ENCODE measurements around the gene PUS10.
"Not testable (repeated sequence)": the region's sequence is repeated elsewhere in the genome, so short reads cannot be mapped to it uniquely, and the experiment has no call there.

The PUS10 gene

GRCh38 chr2:61011678-61012077 is 6.4 kb downstream of the PUS10 start:
- no peak for DNase-seq (ENCODE audit: low spot score)

GRCh38 chr2:61009355-61009754 is 8.7 kb downstream of the PUS10 start:
- DNase-seq (ENCODE audit: low spot score): no peak

- no peak for DNase-seq (ENCODE audit: low spot score)
These were observed 11.5 kb downstream of the PUS10 start for GRCh38 chr2:61006486-61007105.

GRCh38 chr2:61005736-61006135 is 12.3 kb downstream of the PUS10 start:
- DNase-seq (ENCODE audit: low spot score): no peak

- DNase-seq (ENCODE audit: low spot score): no peak
These were observed 19.2 kb downstream of the PUS10 start for GRCh38 chr2:60998628-60999545.

- DNase-seq (ENCODE audit: low spot score): no peak
These were observed 23.9 kb downstream of the PUS10 start for GRCh38 chr2:60994131-60994530.

GRCh38 chr2:60992985-60993392 is 25.1 kb downstream of the PUS10 start:
- no peak for DNase-seq (ENCODE audit: low spot score)

- DNase-seq (ENCODE audit: low spot score): no peak
These were observed 26.4 kb downstream of the PUS10 start for GRCh38 chr2:60991644-60992043.

GRCh38 chr2:60989259-60989658 is 28.8 kb downstream of the PUS10 start:
- DNase-seq (ENCODE audit: low spot score): no peak

- not testable (repeated sequence) for DNase-seq (ENCODE audit: low spot score)
These were observed 30.4 kb downstream of the PUS10 start for GRCh38 chr2:60987656-60988055.

- DNase-seq (ENCODE audit: low spot score): no peak
These were observed 31.0 kb downstream of the PUS10 start for GRCh38 chr2:60987041-60987440.

GRCh38 chr2:60984720-60985119 is 33.3 kb downstream of the PUS10 start:
- DNase-seq (ENCODE audit: low spot score): no peak

- not testable (repeated sequence) for DNase-seq (ENCODE audit: low spot score)
These were observed 36.0 kb downstream of the PUS10 start for GRCh38 chr2:60982066-60982465.

GRCh38 chr2:60980071-60980815 is 37.8 kb downstream of the PUS10 start:
- no peak for DNase-seq (ENCODE audit: low spot score)

- no peak for DNase-seq (ENCODE audit: low spot score)
These were observed 38.8 kb downstream of the PUS10 start for GRCh38 chr2:60979231-60979630.

GRCh38 chr2:60977562-60977895 is 40.5 kb downstream of the PUS10 start:
- no peak for DNase-seq (ENCODE audit: low spot score)

- no peak for DNase-seq (ENCODE audit: low spot score)
These were observed 41.0 kb downstream of the PUS10 start for GRCh38 chr2:60976875-60977561.

GRCh38 chr2:60976256-60976850 is 41.7 kb downstream of the PUS10 start:
- DNase-seq (ENCODE audit: low spot score): no peak

- no peak for DNase-seq (ENCODE audit: low spot score)
These were observed 43.4 kb downstream of the PUS10 start for GRCh38 chr2:60974652-60975051.

GRCh38 chr2:60973705-60974104 is 44.4 kb downstream of the PUS10 start:
- no peak for DNase-seq (ENCODE audit: low spot score)

GRCh38 chr2:60972889-60973656 is 45.0 kb downstream of the PUS10 start:
- no peak for DNase-seq (ENCODE audit: low spot score)

All from ecto neural progenitor cell (in vitro differentiated cells).